ENCODE results near the gene CDC27. TPM values are rescaled to one million over a fixed set of nuclear protein-coding genes. Genes with fewer than 3 reads are reported as not detected.

The CDC27 gene
- total RNA-seq (58.8 TPM), polyA plus RNA-seq (ENCODE audit: insufficient read depth in 1 of 8, insufficient read length in 8 of 8, low replicate concordance in 1 of 8) (10 to 100 TPM; 31.3 to 61.9 (median 47.9) TPM)
- long read RNA-seq, donor 1, partial matches to known transcripts, result 1,082 of 1,155 reads
- long read RNA-seq, donor 1, other reads (novel, unspliced or antisense), result 73 of 1,155 reads
- long read RNA-seq, donor 2, result 0 reads
- long read RNA-seq, donor 3, result 0 reads
- long read RNA-seq, donor 4, result 0 reads
- long read RNA-seq, donor 5, partial matches to known transcripts, result 2,565 of 2,706 reads
- long read RNA-seq, donor 5, other reads (novel, unspliced or antisense), result 141 of 2,706 reads
- long read RNA-seq, donor 6, partial matches to known transcripts, result 6,370 of 6,718 reads
- long read RNA-seq, donor 6, other reads (novel, unspliced or antisense), result 346 of 6,718 reads
- long read RNA-seq, donor 7, partial matches to known transcripts, result 0 of 2 reads
- long read RNA-seq, donor 7, other reads (novel, unspliced or antisense), result 0 of 2 reads
- long read RNA-seq, donor 8, partial matches to known transcripts, result 0 of 2 reads
- long read RNA-seq, donor 8, other reads (novel, unspliced or antisense), result 0 of 2 reads
- long read RNA-seq, donor 9, partial matches to known transcripts, result 0 of 1 reads
- long read RNA-seq, donor 9, other reads (novel, unspliced or antisense), result 0 of 1 reads
- long read RNA-seq, donor 10, full-length matches to known transcripts, result 3 of 3 reads
- long read RNA-seq, donor 10, partial matches to known transcripts, result 0 of 3 reads
- long read RNA-seq, donor 10, other reads (novel, unspliced or antisense), result 0 of 3 reads
- long read RNA-seq, donor 11, partial matches to known transcripts, result 0 of 2 reads
- long read RNA-seq, donor 11, other reads (novel, unspliced or antisense), result 0 of 2 reads

DNA sequence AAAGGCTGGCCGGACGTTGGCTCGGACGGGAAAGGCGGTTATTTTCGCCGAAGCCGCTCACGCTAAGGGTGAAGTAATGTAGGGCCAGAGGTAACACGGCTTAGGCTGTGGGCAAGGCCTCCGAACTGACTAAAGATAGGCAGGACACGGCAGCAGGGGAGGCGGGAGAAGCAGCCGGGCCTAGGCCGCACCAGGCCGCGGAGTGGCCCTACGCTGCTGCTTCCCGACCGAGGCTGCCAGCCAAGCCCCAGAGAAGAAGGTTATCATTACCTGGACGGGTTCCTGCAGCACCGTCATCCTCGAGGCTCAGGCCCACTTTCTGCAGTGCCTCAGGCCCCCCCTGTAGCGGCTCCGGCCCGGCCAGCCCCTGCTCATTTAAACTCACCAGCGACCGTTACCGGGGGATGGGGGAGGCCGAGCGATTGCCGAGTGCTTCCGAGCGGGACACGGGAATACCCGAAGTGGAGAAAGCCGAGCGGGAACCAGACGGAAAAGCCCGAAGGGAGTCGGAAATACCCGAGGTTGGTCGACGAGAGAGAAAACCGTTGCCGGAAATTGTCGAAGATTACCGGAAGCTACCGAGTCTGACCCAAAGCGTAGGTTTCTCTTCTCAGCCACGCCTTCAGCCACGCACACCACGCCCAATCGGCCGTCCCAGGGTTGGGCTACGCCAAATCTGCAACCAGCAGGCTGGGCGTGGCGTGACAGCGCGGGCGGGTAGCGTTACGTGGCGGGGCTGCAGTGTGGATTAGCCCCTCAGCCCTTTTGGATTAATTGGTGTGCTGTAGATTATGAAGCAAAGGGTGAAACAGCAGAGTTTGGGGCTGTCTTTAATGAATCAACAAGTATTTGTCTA, at the start of gene CDC27:
TSS of gene CDC27 (minus strand) at position 420 of the 856 bp plus-strand sequence. CDS start at position 297, 123 bp downstream.
- no peaks in the 10 kb centered on the region for H3K9me3 ChIP-seq (replicated peaks; ENCODE audit: control insufficient read depth, low read depth, low read length)
- peak within 1 kb of the TSS; percentile 100 for H3K27ac ChIP-seq (ENCODE audit: low read length)
- DNase-seq, result peak; percentile 100
- no peaks in the 10 kb centered on the region for H3K27me3 ChIP-seq (ENCODE audit: control insufficient read depth, insufficient read depth, low read length)
- peaks cover 11% of the 10 kb centered on the region for H3K4me1 ChIP-seq (ENCODE audit: control insufficient read depth, insufficient read depth, low read length)
- H3K36me3 ChIP-seq (ENCODE audit: control insufficient read depth, insufficient read depth, low read length), result no peaks in the 10 kb centered on the region
- under 1% methylated on average over 64 of the region's 64 CpGs for WGBS (ENCODE audit: insufficient coverage)
- peak within 1 kb of the TSS; percentile 97 for H3K4me3 ChIP-seq (ENCODE audit: low read length)

- Histone ChIP-seq H3K27ac (ENCODE audit: low read length) (no peak overlapping the region), H3K27me3 (ENCODE audit: control insufficient read depth, insufficient read depth, low read length) (peaks cover under 1% of the 10 kb centered on the region)
- 87% methylated on average over 23 of the region's 29 CpGs for WGBS (ENCODE audit: insufficient coverage)
Measured at GRCh38 chr17:47238321-47239010, 49.4 kb upstream of the CDC27 start.

GRCh38 chr17:47237841-47238240, 48.7 kb upstream of the CDC27 start:
- H3K4me3 ChIP-seq (ENCODE audit: low read length), result no peak overlapping the region
- peaks cover 14% of the 10 kb centered on the region for H3K4me1 ChIP-seq (ENCODE audit: control insufficient read depth, insufficient read depth, low read length)
- WGBS (ENCODE audit: insufficient coverage), result 85% methylated on average over 4 of the region's 7 CpGs
- DNase-seq, result no peak
- no peak overlapping the region for H3K27ac ChIP-seq (ENCODE audit: low read length)
- H3K9me3 ChIP-seq (replicated peaks; ENCODE audit: control insufficient read depth, low read depth, low read length), result peaks cover 3% of the 10 kb centered on the region
- H3K27me3 ChIP-seq (ENCODE audit: control insufficient read depth, insufficient read depth, low read length), result no peaks in the 10 kb centered on the region
- peaks cover 3% of the 10 kb centered on the region for H3K36me3 ChIP-seq (ENCODE audit: control insufficient read depth, insufficient read depth, low read length)

More at GRCh38 chr17:47238321-47239010, 49.4 kb upstream of the CDC27 start:
- no peak overlapping the region for H3K4me3 ChIP-seq (ENCODE audit: low read length)
- H3K9me3 ChIP-seq (replicated peaks; ENCODE audit: control insufficient read depth, low read depth, low read length), result peaks cover 3% of the 10 kb centered on the region
- H3K36me3 ChIP-seq (ENCODE audit: control insufficient read depth, insufficient read depth, low read length), result peaks cover 3% of the 10 kb centered on the region
- no peak for DNase-seq
- H3K4me1 ChIP-seq (ENCODE audit: control insufficient read depth, insufficient read depth, low read length), result peaks cover 14% of the 10 kb centered on the region

DNA sequence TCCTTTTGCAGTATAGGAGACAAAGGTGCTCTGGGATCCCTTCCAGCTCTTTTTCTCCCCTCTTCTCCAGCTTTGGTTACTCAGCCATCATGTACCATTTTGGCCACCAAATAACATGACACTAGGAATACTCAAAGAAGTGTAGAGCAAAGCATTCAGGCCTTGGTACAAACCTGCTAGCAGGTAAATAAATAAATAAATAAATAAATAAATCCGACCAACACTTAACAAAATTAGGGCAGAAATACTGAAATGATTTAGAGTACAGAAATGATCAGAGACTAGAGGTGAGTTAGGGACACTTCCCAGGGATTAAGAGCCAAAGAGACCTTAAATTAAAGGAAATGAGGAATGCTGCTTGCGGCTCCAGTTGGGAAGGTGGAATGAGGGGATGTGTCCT, 46.8 kb upstream of the CDC27 start:
- no peak for DNase-seq
- H3K4me1 ChIP-seq (ENCODE audit: control insufficient read depth, insufficient read depth, low read length), result peaks cover 12% of the 10 kb centered on the region

GRCh38 chr17:47235506-47235905, 46.4 kb upstream of the CDC27 start:
- no peak for DNase-seq
- 100% methylated on average over 3 of the region's 3 CpGs for WGBS (ENCODE audit: insufficient coverage)
- Histone ChIP-seq H3K4me3 (ENCODE audit: low read length) (no peak overlapping the region), H3K36me3 (ENCODE audit: control insufficient read depth, insufficient read depth, low read length) (peaks cover 3% of the 10 kb centered on the region), H3K27ac (ENCODE audit: low read length) (no peak overlapping the region), H3K27me3 (ENCODE audit: control insufficient read depth, insufficient read depth, low read length) (peaks cover under 1% of the 10 kb centered on the region), H3K9me3 (replicated peaks; ENCODE audit: control insufficient read depth, low read depth, low read length) (peaks cover 3% of the 10 kb centered on the region), H3K4me1 (ENCODE audit: control insufficient read depth, insufficient read depth, low read length) (peaks cover 12% of the 10 kb centered on the region)

More for the DNA sequence above, 46.8 kb upstream of the CDC27 start:
- Histone ChIP-seq H3K36me3 (ENCODE audit: control insufficient read depth, insufficient read depth, low read length) (peaks cover 3% of the 10 kb centered on the region), H3K4me3 (ENCODE audit: low read length) (no peak overlapping the region), H3K9me3 (replicated peaks; ENCODE audit: control insufficient read depth, low read depth, low read length) (peaks cover 3% of the 10 kb centered on the region), H3K27ac (ENCODE audit: low read length) (no peak overlapping the region), H3K27me3 (ENCODE audit: control insufficient read depth, insufficient read depth, low read length) (no peaks in the 10 kb centered on the region)
- WGBS (ENCODE audit: insufficient coverage), result 100% methylated on average over 1 of the region's 2 CpGs

DNA sequence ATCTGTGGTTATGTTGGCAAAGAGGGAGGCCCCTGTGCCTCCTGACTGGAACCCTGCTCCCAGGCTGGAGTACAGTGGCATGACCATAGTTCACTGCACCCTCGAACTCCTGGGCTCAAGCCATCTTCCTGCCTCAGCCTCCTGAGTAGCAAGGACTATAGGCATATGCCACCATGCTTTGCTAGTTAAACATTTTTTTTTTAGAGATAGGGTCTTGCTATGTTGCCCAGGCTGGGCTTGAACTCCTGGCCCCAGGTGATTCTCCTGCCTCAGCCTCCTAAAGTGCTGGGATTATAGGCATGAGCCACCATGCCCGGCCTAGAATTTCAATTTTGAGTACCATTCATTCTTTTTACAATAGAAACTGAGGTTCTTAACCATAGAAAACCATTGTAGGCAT, 43.4 kb upstream of the CDC27 start:
- Histone ChIP-seq H3K4me1 (ENCODE audit: control insufficient read depth, insufficient read depth, low read length) (peaks cover 8% of the 10 kb centered on the region), H3K9me3 (replicated peaks; ENCODE audit: control insufficient read depth, low read depth, low read length) (peaks cover 3% of the 10 kb centered on the region), H3K4me3 (ENCODE audit: low read length) (no peak overlapping the region), H3K27ac (ENCODE audit: low read length) (no peak overlapping the region), H3K36me3 (ENCODE audit: control insufficient read depth, insufficient read depth, low read length) (peaks cover 3% of the 10 kb centered on the region), H3K27me3 (ENCODE audit: control insufficient read depth, insufficient read depth, low read length) (peaks cover 2% of the 10 kb centered on the region)
- no peak for DNase-seq
- WGBS (ENCODE audit: insufficient coverage), result no CpG with 5 or more reads among the region's 2 CpGs

GRCh38 chr17:47231866-47232265, 42.8 kb upstream of the CDC27 start:
- H3K27ac ChIP-seq (ENCODE audit: low read length), result no peak overlapping the region
- H3K9me3 ChIP-seq (replicated peaks; ENCODE audit: control insufficient read depth, low read depth, low read length), result no peaks in the 10 kb centered on the region
- 100% methylated on average over 2 of the region's 3 CpGs for WGBS (ENCODE audit: insufficient coverage)
- no peak for DNase-seq
- H3K4me3 ChIP-seq (ENCODE audit: low read length), result no peak overlapping the region
- peaks cover 8% of the 10 kb centered on the region for H3K4me1 ChIP-seq (ENCODE audit: control insufficient read depth, insufficient read depth, low read length)
- H3K36me3 ChIP-seq (ENCODE audit: control insufficient read depth, insufficient read depth, low read length), result peaks cover under 1% of the 10 kb centered on the region
- peaks cover 2% of the 10 kb centered on the region for H3K27me3 ChIP-seq (ENCODE audit: control insufficient read depth, insufficient read depth, low read length)

- Histone ChIP-seq H3K4me3 (ENCODE audit: low read length) (no peak overlapping the region), H3K9me3 (replicated peaks; ENCODE audit: control insufficient read depth, low read depth, low read length) (no peaks in the 10 kb centered on the region), H3K4me1 (ENCODE audit: control insufficient read depth, insufficient read depth, low read length) (peaks cover 8% of the 10 kb centered on the region), H3K36me3 (ENCODE audit: control insufficient read depth, insufficient read depth, low read length) (no peaks in the 10 kb centered on the region), H3K27ac (ENCODE audit: low read length) (no peak overlapping the region), H3K27me3 (ENCODE audit: control insufficient read depth, insufficient read depth, low read length) (peaks cover 2% of the 10 kb centered on the region)
- 100% methylated on average over 1 of the region's 3 CpGs for WGBS (ENCODE audit: insufficient coverage)
- DNase-seq, result no peak
Measured at GRCh38 chr17:47231334-47231733, 42.2 kb upstream of the CDC27 start.

- Histone ChIP-seq H3K9me3 (replicated peaks; ENCODE audit: control insufficient read depth, low read depth, low read length) (no peaks in the 10 kb centered on the region), H3K4me1 (ENCODE audit: control insufficient read depth, insufficient read depth, low read length) (peaks cover 8% of the 10 kb centered on the region), H3K27me3 (ENCODE audit: control insufficient read depth, insufficient read depth, low read length) (peaks cover 2% of the 10 kb centered on the region), H3K27ac (ENCODE audit: low read length) (no peak overlapping the region), H3K36me3 (ENCODE audit: control insufficient read depth, insufficient read depth, low read length) (no peaks in the 10 kb centered on the region), H3K4me3 (ENCODE audit: low read length) (no peak overlapping the region)
- WGBS (ENCODE audit: insufficient coverage), result 94% methylated on average over 4 of the region's 10 CpGs
- DNase-seq, result no peak
Measured at GRCh38 chr17:47230864-47231263, 41.8 kb upstream of the CDC27 start.

All from muscle of leg (tissue), 16 donors.